DMS53 treated with DMSO at 0.1 percent for 48 hours (cell line): ENCODE measurements around the gene TPRKB.
A peak's percentile ranks its signal among the peaks of the same experiment; 100 is the strongest.
"Not testable (repeated sequence)": the region's sequence is repeated elsewhere in the genome, so short reads cannot be mapped to it uniquely, and the experiment has no call there.

Experiments used
- DNase-seq: peaks from one replicate; lab custom pipeline; 2025; ENCODE audit not compliant: unreplicated experiment; lab: John Stamatoyannopoulos, UW

Gene TPRKB

GRCh38 chr2:73736855-73737779 lies at the start of gene TPRKB:
Gene TPRKB, minus strand, starts transcription at chr2:73737345. Its CDS starts 2,776 bp downstream, at chr2:73734569.
- DNase-seq = peak; percentile 89

DNA sequence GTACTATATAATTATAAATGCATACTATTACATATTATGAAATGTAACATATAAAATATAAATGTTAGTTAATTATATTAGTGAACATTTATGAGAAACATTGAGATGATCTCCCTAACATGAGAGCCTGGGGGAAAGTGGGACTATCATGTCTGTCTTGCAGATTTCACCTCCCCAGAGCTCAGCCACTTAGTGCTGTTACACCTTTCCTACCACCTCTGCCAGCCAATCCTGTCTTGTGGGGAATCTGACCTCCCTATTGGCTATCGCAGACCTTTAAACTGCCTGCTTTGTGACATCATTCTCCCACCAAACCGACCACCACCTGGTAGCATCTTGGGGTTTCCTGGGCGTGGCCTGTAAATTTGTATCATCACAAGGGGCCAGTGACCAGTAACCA lies 46.7 kb upstream of the TPRKB start, which contains the start of gene C2orf78:
Gene C2orf78 (plus strand): TSS at position 301 of the 400 bp plus-strand sequence. CDS start 127 bp downstream, outside the sequence.
- DNase-seq = not testable (repeated sequence)

- not testable (repeated sequence) for DNase-seq
Observed at GRCh38 chr2:73783402-73783801, 46.3 kb upstream of the TPRKB start.

DNA sequence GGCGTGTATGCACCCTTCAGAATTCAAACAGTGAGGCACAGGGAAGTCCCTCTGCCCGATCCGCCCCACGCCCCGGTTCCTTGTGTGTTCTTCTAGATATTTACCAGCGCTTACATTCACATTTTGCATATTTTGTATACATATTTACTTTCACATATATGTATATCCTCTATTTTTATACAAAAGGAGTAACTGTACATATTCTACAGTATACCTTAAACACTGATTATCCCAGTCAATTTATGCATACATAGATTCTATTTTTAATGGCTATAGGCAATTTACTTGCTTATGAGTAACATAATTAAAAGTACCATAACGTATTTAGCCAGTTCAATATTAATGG lies 43.1 kb upstream of the TPRKB start:
- DNase-seq = no peak

- peak; percentile 90 for DNase-seq
Observed at GRCh38 chr2:73779467-73780236, 42.5 kb upstream of the TPRKB start, which contains the start of gene DUSP11. Gene DUSP11, minus strand, starts transcription at chr2:73780103. Its CDS starts 129 bp downstream, at chr2:73779974.

GRCh38 chr2:73778867-73779466 lies 41.8 kb upstream of the TPRKB start:
- DNase-seq = not testable (repeated sequence)

GRCh38 chr2:73776869-73777519 lies 39.8 kb upstream of the TPRKB start:
- no peak for DNase-seq

- no peak for DNase-seq
Observed at GRCh38 chr2:73776381-73776780, 39.2 kb upstream of the TPRKB start.

- DNase-seq = no peak
Observed at GRCh38 chr2:73772819-73773218, 35.7 kb upstream of the TPRKB start.

DNA sequence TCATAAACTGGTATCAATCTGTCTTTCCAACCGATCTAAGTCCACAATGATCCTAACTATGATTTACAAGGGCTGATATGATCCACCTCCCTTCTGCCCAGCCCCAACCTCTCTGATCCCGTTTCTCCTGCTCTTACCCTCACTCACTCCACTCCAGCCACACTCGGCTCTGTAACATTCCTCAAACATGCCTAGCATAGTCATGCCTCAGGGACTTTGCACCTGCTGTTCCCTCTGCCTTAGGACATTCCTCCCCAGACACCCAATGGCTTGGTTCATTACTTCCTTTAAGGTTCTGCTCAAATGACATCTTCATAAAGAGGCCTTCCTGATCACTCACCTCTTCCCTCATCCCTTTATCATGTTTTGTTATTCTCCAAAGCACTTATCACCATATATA lies 33.6 kb upstream of the TPRKB start:
- no peak for DNase-seq

DNA sequence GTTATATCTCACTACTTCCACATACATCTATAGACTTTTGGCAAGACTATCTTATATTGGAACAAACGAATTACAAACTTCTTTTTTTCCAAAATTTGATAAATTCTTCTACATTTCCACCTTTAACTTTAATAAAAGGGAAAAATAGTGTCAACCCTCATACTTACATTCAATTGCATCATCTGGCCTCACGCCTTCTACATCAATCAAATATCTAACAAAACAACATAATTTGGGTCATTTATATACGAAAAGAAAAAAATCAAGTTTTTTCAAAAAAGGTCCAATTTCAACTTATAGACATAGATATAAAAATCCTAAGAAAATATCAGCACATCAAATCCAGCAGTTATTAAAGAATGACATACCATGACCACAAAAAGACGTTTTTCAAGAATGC lies 29.8 kb upstream of the TPRKB start:
- no peak for DNase-seq

GRCh38 chr2:73766349-73766748 lies 29.2 kb upstream of the TPRKB start:
- DNase-seq = no peak

- no peak for DNase-seq
Observed at GRCh38 chr2:73764945-73765344, 27.8 kb upstream of the TPRKB start.

DNA sequence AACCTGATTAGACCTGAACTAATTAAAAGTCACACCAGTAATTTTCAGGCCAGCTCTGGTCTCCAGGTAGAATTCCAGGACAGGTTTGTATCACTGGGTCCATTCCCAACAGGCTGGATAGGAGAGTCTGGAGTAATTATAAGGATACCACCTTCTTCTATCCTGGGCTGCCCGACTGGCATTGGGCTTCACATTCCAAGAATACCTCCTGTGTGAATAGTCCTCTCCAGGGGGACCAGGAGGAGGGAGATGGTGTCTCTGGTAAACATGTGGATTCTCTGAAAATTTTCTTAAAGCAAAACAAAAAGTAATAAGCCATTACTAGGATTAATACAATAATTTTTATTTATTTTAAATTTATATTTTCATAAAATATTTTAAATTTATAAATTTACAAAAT lies 25.4 kb upstream of the TPRKB start:
- DNase-seq = no peak

- DNase-seq = no peak
Observed at GRCh38 chr2:73759904-73760303, 22.8 kb upstream of the TPRKB start.

DNA sequence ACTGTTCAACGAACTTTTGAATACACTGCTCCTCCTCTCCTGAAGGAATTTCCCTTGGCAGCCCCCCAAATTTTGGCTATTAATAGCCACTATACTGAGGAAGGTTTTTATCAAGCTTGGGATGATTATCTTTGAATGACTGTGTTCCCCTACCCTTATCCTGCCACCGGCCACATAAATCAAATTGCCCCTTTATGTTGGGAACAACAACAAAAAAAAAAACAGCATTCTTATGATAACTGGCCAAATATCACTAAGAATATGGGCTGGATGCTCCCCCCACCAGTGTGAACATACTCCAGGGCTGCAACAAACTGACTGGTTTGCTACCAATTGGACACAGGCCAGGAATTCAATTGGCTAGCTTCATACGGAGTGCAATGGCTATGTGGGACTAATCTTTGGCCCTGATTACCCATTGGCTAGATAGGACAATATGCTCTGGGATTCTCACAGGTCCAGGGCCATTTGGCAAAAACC lies 22.2 kb upstream of the TPRKB start:
- DNase-seq = no peak

GRCh38 chr2:73754332-73754731 lies 17.2 kb upstream of the TPRKB start:
- not testable (repeated sequence) for DNase-seq

DNA sequence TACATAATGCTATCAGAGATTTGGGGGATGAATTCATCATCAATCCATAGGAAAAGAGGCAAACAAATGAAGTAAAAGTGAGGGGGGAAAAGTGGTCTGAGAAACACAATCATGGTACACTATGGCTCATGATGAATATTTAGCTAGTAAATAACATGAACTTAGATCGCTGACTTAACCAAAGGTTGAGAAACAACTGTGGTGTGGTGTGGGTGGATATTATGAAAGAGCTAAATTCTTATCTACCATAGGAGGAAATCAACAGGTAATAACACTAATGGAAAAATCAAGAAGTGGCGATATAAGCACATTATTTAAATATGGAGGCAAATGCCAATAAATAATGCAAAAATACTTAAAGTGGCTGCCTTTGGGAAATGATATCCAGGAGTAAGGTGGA lies 12.2 kb upstream of the TPRKB start:
- no peak for DNase-seq

GRCh38 chr2:73746877-73747208 lies 9.7 kb upstream of the TPRKB start:
- DNase-seq = no peak

GRCh38 chr2:73746015-73746876 lies 9.1 kb upstream of the TPRKB start:
- no peak for DNase-seq
